ENCODE results near the gene C4B. TPM values are rescaled to one million over a fixed set of nuclear protein-coding genes. Genes with fewer than 3 reads are reported as not detected.
"Not testable (repeated sequence)": the region's sequence is repeated elsewhere in the genome, so short reads cannot be mapped to it uniquely, and the experiment has no call there.

C4B gene
- total RNA-seq = 100 to 1,000 TPM in 1 of 2 donors, 10 to 100 TPM in 1; 45.4 to 121 TPM
- long read RNA-seq, donor 1, full-length matches to known transcripts = 4 of 29 reads
- long read RNA-seq, donor 1, partial matches to known transcripts = 24 of 29 reads
- long read RNA-seq, donor 1, other reads (novel, unspliced or antisense) = 1 of 29 reads
- long read RNA-seq, donor 2, partial matches to known transcripts = 21 of 22 reads
- long read RNA-seq, donor 2, other reads (novel, unspliced or antisense) = 0 of 22 reads

GRCh38 chr6:32014547-32014946, at the start of gene C4B:
Gene C4B, plus strand, starts transcription at chr6:32014795. Its CDS starts 51 bp downstream, at chr6:32014846.
- DNase-seq (ENCODE audit: low spot score); intact Hi-C loops (cut with DNase I): not testable (repeated sequence)

- no peak for DNase-seq (ENCODE audit: low spot score)
- intact Hi-C loops (cut with DNase I) = no loop called here
These were observed 48.9 kb upstream of the C4B start for GRCh38 chr6:31965700-31966099.

- intact Hi-C loops (cut with DNase I) = no loop called here
- DNase-seq (ENCODE audit: low spot score) = no peak
These were observed 48.1 kb upstream of the C4B start for GRCh38 chr6:31966506-31966905.

GRCh38 chr6:31966997-31967925, 47.3 kb upstream of the C4B start:
- intact Hi-C loops (cut with DNase I) = no loop called here
- DNase-seq (ENCODE audit: low spot score) = peak; percentile 45

- DNase-seq (ENCODE audit: low spot score) = no peak
- intact Hi-C loops (cut with DNase I) = no loop called here
These were observed 46.7 kb upstream of the C4B start for GRCh38 chr6:31967926-31968320.

- peak; percentile 75 for DNase-seq (ENCODE audit: low spot score)
- intact Hi-C loops (cut with DNase I) = no loop called here
These were observed 46.3 kb upstream of the C4B start for GRCh38 chr6:31968326-31968725.

- DNase-seq (ENCODE audit: low spot score) = peak; percentile 78
- intact Hi-C loops (cut with DNase I) = no loop called here
These were observed 45.5 kb upstream of the C4B start for GRCh38 chr6:31968791-31969711.

GRCh38 chr6:31969712-31970603, 44.6 kb upstream of the C4B start:
- intact Hi-C loops (cut with DNase I) = no loop called here
- peak; percentile 50 for DNase-seq (ENCODE audit: low spot score)

GRCh38 chr6:31970604-31971271, 43.9 kb upstream of the C4B start:
- peak; percentile 82 for DNase-seq (ENCODE audit: low spot score)

GRCh38 chr6:31971279-31971992, 43.2 kb upstream of the C4B start:
- intact Hi-C loops (cut with DNase I) = no loop called here
- peak; percentile 77 for DNase-seq (ENCODE audit: low spot score)

More at GRCh38 chr6:31970604-31971271, 43.9 kb upstream of the C4B start:
- intact Hi-C loops (cut with DNase I) = no loop called here

- DNase-seq (ENCODE audit: low spot score) = peak; percentile 99
- intact Hi-C loops (cut with DNase I) = no loop called here
These were observed 42.4 kb upstream of the C4B start, which contains the start of gene DXO for GRCh38 chr6:31971993-31972708. Gene DXO, minus strand, starts transcription at chr6:31972138. Its CDS starts 463 bp downstream, at chr6:31971675.

- intact Hi-C loops (cut with DNase I) = no loop called here
- peak; percentile 78 for DNase-seq (ENCODE audit: low spot score)
These were observed 41.8 kb upstream of the C4B start for GRCh38 chr6:31972709-31973350.

GRCh38 chr6:31976065-31976464, 38.5 kb upstream of the C4B start:
- peak; percentile 64 for DNase-seq (ENCODE audit: low spot score)
- intact Hi-C loops (cut with DNase I) = not testable (repeated sequence)

- peak; percentile 25 for DNase-seq (ENCODE audit: low spot score)
These were observed 36.7 kb upstream of the C4B start for GRCh38 chr6:31977816-31978431.

GRCh38 chr6:31978831-31979230, 35.8 kb upstream of the C4B start:
- peak; percentile 40 for DNase-seq (ENCODE audit: low spot score)
- intact Hi-C loops (cut with DNase I) = no loop called here

More at GRCh38 chr6:31977816-31978431, 36.7 kb upstream of the C4B start:
- intact Hi-C loops (cut with DNase I) = no loop called here

Measured in posterior vena cava (tissue), 2 donors.